ENCODE data around the gene HLA-G.

GRCh38 chr6:29814379-29815117, 13.1 kb upstream of the HLA-G start:
- no peak for TF ChIP-seq EZH2 (IDR thresholded peaks at IDR 0.05; ENCODE audit: borderline replicate concordance, low read depth, low read length, severe bottlenecking)
- TF ChIP-seq CTCF (IDR thresholded peaks at IDR 0.05; ENCODE audit: borderline replicate concordance, extremely low read depth, low read length, poor library complexity, severe bottlenecking) = no peak
